ENCODE measurements around the gene DDX41. TPM values are rescaled to one million over a fixed set of nuclear protein-coding genes. Genes with fewer than 3 reads are reported as not detected.

The DDX41 gene
- total RNA-seq, 1 donor = 166 TPM

DNA sequence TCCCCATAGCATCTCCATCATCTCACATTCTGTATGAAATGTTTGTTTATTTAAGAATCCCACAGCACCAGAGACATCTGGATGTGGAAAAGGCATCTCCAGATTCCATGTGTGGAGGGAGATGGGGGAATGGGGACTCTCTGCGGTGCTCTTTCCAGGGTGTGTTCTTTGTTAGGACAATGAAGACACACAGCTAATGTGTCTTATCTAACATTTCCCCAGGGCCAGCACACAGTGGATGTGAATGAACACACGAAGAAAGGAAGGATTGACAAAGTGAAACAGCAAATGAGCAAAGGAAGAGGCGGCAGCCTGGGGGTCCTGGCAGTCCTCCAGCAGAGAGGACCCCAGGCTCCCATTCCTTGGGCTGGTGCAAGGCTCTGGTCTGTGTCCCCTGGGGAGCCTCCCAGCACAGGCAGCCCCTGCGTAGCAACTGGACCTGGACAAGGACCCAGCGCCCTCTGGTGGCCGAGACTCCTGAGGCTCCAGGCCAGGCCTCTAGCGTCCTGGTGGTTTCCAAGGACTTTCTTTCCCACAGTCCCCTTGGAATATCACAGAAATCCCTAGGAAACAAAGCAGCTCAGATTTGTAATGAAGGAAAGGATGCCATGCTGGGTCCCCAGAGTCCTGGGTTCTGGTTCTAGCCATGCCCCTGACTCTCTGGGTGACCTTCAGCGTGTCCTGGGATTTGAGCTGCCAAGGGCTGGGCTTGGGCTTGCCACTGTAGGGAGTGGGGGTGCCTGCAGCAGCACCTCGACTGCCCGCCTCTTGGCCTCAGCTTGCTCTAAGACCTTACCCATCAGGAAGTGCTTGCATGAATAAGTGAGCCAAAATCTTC, 15.9 kb downstream of the DDX41 start:
- DNase-seq (ENCODE audit: low read depth in 2 of 3, low spot score in 2 of 3) = peak; percentile 76 to 81 (median 77)

DNA sequence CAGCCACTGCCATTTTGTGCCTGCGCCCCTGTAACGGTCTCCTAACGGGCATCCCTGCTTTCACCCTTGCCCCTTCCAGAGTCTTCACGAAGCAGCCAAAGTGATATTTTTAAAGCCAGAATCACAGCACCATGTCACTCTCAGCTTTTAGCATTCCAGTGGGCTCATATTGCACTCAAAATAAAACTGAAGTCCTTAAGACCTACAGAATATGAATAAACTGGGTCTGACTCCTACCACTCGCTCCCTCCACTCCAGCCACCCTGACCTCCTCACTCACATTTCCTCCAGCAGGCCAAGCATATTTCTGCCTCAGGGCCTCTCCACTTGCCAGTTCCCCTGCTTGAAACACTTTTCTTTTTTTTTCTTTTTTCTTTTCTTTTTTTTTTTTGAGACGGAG, 16.9 kb downstream of the DDX41 start:
- DNase-seq (ENCODE audit: low read depth in 2 of 3, low spot score in 2 of 3) = no peak

DNA sequence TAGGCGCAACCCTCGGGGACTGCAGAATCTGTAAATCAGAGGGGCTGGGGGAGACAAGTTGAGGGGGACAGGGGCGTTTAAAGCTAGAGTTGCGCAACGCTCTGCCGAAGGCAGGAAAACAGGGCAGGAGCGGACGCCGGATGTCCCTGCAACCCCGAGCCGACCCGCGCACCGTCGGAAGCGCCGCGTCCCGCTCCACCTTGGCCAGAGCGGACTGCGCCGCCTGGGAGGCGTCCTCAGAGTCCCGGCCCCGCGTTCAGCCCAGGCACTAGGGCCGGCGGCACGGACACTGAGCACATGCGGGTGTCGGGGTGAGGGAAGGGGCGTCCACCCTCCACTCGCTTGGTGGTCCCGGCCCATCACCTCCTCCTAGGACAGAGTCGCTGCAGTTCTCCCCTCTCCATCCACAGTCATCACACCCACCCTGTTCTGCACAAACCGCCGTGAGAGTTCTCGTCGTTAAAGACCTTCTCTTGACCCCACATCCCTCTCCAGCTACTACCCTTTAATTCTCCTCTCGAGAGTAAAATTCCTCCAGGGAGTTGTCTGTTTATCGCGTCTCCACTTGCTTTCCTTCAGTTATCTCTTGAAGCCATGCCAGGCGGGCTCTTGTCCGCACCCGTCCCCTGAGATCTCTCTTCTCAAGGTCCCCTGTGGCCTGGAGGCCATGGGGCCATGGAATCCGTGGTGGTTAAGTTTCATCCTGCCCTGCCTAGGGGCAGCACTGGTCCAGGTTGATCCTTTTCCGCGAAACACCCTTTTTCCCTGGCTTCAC, 18.6 kb downstream of the DDX41 start:
- no peak for DNase-seq (ENCODE audit: low read depth in 2 of 3, low spot score in 2 of 3)

DNA sequence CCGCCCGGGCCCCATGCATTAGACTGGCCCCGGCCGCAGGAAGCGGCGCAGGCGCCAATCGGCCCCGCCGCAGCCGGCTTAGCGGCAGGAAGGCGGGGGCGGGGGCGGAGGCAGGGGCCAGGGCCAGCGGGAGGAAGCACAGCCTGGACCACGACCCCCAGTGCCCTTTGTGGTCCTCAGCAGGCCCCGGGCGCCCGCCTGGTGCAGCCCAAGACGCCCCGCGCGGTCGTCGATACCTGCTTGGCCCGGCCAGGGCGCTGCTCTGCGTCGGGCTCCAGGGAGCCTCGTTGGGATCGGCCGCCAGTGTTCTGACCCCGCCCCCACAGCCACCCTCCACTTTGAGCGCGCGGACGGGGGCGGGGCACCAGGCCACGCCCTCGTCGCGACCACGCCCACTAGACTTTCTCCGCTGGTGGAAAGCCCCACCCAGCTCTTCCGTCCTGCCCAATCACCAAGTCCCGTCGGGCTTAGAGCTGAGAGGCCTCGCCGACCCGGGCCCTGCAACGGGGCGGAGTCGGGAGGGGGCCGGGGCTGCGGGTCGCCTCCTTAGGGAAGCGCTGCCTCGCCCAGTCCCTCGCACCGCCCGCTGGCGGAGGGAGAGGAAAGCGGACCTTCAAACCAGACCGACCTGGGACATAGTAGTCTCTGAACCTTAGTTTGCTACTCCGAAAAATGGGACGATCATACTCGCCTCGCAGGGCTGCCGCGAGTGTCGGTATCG, 19.3 kb downstream of the DDX41 start, which contains the start of gene PDLIM7:
PDLIM7 (minus strand) TSS at position 313 of the 721 bp plus-strand sequence. CDS start 1,092 bp downstream, outside the sequence.
- peak; percentile 93 to 96 (median 95) for DNase-seq (ENCODE audit: low read depth in 2 of 3, low spot score in 2 of 3)

DNA sequence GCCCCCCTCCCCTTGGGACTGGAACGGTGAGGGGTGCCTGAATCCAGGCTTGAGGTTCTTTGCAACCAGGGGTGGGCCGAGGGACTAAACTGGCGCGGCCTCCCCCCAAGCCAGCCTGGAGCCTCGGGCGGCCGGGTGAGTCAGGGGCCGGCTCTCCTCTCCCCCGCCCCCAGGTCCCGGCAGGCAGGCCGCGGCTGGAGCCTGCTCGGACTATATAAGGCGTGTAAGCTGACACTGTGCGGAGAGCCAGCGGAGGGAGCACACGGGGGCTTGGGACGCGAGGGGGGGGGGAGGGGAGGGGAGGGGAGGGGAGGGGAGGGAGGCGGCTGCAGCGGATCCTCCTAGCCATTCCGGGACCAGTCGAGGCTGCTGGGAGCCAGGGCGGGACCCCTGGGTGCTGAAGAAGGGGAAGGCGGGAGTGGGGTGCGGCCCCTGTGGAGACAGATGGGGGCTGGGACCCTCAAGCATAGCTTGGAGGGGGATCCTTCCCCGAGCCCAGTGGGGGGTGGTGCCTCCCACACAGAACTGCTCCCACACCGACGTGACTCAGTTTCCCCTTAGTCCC, 20.0 kb downstream of the DDX41 start:
- no peak for DNase-seq (ENCODE audit: low read depth in 2 of 3, low spot score in 2 of 3)

DNA sequence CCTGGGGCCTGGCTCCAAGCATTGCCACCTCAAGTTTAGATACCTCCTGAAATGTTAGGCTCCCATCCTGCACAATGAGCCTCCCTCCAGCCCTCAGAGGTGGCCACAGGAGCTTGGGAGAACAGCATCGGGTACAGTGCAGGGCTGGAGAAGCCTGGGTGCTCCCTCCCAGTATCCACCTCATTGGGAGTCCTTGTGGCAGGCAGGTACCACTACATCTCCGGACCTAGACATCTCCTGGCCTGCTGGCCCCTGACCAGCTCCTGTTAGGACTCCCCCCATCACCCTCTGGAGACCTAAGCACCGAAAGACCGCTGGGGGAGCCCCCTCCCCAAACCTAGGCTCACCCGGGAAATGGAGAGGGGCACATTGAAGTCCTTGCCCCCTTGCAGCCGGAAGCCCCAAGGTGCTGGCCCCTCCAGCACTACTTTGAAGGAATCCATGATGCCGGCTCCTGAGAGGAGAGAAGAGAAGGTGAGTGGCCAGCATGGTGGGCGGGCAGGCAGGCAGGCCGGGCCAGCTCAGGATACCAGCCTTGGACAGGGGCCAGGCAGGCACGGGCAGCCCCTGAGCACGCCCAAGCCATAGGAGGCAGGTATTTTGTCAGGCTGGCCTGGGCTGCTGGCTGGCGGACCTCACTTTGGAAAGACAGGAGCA, 20.6 kb downstream of the DDX41 start:
- DNase-seq (ENCODE audit: low read depth in 2 of 3, low spot score in 2 of 3) = no peak

- no peak for DNase-seq (ENCODE audit: low read depth in 2 of 3, low spot score in 2 of 3)
Measured at GRCh38 chr5:177495243-177496060, 21.3 kb downstream of the DDX41 start.

DNA sequence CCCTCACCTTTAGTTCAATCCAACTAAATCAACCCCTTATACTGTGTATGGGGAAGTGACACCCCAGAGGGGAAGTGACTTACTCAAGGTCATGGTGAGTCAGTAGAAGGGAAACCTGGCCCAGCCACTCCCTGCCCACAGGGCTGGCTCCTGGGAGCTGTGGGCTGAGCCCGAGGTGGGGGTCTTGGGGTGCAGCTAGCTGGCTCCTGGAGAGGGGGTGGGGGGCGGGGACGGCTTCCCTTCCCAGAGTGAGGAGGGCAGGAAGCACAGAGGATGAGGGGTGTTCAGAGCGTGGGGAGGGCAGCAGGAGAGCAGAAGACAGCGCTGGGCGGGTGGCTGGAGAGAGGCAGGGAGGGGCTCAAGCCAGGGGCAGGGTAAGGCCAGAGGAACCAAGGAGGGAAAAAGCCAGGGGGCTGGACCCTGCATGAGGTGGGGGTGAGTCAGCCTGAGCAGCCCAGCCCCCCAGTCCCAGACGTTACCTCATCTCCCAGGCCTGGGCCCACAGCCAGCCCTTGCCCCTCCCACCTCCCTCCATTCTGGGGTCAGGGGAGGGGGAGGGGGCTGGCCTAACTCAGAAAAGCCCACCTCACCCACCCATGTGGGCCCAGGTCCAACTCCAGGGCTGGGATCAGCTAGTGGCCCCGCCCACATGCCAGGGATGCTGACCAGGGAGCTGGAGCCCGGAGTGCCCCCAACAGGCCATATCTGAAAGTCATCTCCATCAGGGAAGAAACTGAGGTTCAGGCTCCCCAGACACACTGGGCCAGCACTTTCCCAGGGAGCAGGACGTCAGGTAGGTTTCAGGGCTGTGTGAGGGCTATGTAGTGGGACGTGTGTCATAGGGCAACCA, 22.2 kb downstream of the DDX41 start:
- DNase-seq (ENCODE audit: low read depth in 2 of 3, low spot score in 2 of 3) = peak in 2 of 3 donors; percentile 55 to 77

- no peak for DNase-seq (ENCODE audit: low read depth in 2 of 3, low spot score in 2 of 3)
Measured at GRCh38 chr5:177493795-177494345, 22.9 kb downstream of the DDX41 start.

DNA sequence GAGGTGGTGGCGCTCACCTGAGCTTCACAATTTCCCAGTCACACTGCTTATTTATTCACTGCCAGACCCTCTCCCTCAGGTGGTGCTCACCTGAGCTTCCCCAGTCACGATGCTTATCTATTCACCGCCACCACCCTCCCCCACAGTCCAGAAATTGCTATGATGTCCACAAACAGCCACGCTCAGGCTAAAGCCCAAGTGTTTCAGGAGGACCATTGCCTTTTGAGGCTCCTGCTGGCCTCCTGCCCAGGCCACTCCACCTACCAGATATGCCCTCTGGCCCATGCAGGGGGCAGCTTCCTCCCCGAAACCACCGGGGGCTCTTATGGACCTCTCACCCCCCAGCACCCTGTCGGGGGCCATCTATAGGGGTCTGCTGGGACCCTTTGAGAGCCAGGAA, 23.9 kb downstream of the DDX41 start:
- no peak for DNase-seq (ENCODE audit: low read depth in 2 of 3, low spot score in 2 of 3)

GRCh38 chr5:177491983-177492746, 24.6 kb downstream of the DDX41 start:
- no peak for DNase-seq (ENCODE audit: low read depth in 2 of 3, low spot score in 2 of 3)

DNA sequence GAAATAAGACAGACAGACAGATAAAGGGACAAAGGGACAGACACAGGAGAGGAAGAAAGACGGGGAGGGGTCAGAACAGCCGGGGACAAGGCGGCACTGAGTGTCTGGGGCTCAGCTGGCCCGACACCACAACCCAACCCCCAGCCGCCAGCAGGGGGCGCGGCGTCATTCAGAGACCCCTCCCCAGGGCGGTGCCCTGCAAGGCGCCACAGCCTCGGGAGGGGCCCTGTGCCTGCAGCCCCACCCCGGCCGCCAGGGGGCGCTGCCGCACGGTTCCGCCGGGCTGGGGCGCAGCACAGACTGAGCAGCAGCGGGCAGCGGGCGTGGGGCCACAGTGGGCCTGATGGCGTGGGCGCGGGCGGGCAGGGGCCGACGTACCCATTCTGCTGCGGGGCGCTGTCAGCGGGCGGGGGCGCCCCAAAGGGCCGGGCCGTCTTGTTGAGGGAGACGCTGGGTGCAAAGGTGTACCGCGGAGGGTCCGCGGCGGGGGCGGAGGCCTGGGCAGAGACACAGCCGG, 25.3 kb downstream of the DDX41 start:
- no peak for DNase-seq (ENCODE audit: low read depth in 2 of 3, low spot score in 2 of 3)

- DNase-seq (ENCODE audit: low read depth in 2 of 3, low spot score in 2 of 3) = no peak
Measured at GRCh38 chr5:177490992-177491391, 25.8 kb downstream of the DDX41 start.

- DNase-seq (ENCODE audit: low read depth in 2 of 3, low spot score in 2 of 3) = no peak
Measured at GRCh38 chr5:177490311-177490991, 26.3 kb downstream of the DDX41 start.

- DNase-seq (ENCODE audit: low read depth in 2 of 3, low spot score in 2 of 3) = no peak
Measured at GRCh38 chr5:177489119-177489716, 27.5 kb downstream of the DDX41 start.

DNA sequence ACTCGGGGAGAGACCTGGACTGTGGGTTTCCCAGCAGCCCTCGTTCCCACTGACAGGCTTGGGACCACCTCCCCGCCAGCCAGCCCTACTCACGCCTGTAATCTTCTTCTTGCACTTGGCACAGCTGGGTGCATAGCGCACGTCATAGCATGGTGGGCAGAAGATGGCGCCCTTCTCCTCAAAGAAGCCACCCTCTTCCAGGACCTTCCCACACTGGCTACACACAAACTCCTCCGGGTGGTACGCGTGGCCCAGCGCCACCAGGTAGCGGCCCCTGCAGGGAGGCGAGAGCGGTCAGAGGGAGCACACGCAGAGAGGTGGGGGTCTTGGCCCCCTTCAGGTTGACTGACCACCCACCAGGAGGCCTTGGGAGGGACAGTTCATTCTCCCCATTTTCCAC, 28.8 kb downstream of the DDX41 start:
- DNase-seq (ENCODE audit: low read depth in 2 of 3, low spot score in 2 of 3) = no peak
